ENCODE results near the gene COL4A6.
"Not testable (repeated sequence)": the region's sequence is repeated elsewhere in the genome, so short reads cannot be mapped to it uniquely, and the experiment has no call there.

Gene COL4A6

DNA sequence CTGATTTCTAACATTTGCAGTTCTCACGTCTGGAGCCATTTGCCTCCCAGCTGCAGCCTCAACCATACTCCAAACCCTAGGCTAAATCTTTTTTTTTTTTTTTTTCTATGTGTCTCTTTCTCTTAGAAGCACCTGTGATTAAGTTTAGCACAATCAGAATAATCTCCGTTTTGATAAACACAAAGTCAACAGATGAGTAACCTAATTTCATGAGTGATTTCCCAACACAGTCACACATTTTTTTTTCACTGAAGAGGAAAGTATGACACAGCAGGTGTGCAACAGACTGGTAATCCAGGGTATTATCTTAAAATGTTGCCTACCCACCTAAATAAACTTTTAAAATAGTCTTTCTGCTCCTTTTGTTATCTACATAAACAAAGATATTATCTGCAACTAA is 62.6 kb downstream of the COL4A6 start:
- not testable (repeated sequence) for H3K4me1 ChIP-seq (ENCODE audit: low read length); H3K9me3 ChIP-seq (replicated peaks; ENCODE audit: insufficient read depth, low read length); H3K27ac ChIP-seq (ENCODE audit: low read length); H3K36me3 ChIP-seq (replicated peaks; ENCODE audit: insufficient read depth, low read length); H3K9ac ChIP-seq (ENCODE audit: low read length); H4K20me1 ChIP-seq (ENCODE audit: insufficient read depth, low read length); H2AFZ ChIP-seq (ENCODE audit: low read length); H3K4me2 ChIP-seq (ENCODE audit: low read depth, low read length); H3F3A ChIP-seq (ENCODE audit: insufficient read depth, low read length); H3K4me3 ChIP-seq (ENCODE audit: low read length); H3K9me2 ChIP-seq (replicated peaks; ENCODE audit: insufficient read depth, low read length); H3K79me2 ChIP-seq (ENCODE audit: low read length); H3K27me3 ChIP-seq (replicated peaks; ENCODE audit: insufficient read depth, low read length); DNase-seq

DNA sequence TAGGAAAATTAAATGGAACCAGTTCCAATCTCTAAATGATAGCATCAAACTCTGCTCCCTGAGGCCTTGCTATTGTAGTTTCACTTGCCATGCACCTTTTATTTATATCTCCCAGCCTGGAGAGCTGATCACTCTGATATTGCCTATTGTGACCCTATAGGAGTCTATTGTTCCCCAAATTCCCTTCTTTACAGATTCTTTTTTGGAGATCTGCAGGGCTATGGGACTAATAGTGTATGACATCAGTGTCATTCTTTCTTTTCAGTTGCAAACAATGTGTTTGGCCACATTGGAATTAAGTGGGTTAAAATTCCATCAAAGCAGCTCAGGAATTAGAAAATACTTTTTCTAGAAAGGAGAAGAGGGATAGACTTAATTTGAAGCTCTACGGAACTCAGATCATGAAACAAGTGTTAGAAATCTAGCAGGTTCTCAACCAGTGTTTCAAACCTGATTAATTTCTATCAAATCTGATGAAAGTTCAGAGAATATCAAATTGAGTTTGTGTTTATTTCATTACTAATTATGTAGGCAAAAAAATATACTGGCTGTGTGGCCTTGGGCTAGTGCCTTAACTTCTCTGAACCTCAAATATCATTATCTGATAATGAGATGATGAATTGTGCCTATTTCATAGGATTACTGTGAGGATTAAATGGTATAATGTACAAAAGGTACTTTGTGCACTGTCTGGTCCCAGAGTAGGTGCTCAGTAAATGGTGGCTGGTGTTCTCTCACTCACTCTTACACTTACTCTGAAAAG is 71.4 kb downstream of the COL4A6 start:
- Histone ChIP-seq H3K4me3 (ENCODE audit: low read length) (no peak overlapping the region), H3K4me1 (ENCODE audit: low read length) (no peaks in the 10 kb centered on the region), H3K36me3 (replicated peaks; ENCODE audit: insufficient read depth, low read length) (no peaks in the 10 kb centered on the region), H3K4me2 (ENCODE audit: low read depth, low read length) (no peak overlapping the region), H3K27ac (ENCODE audit: low read length) (no peak overlapping the region), H3K27me3 (replicated peaks; ENCODE audit: insufficient read depth, low read length) (no peaks in the 10 kb centered on the region), H3F3A (ENCODE audit: insufficient read depth, low read length) (no peaks in the 10 kb centered on the region), H3K9me3 (replicated peaks; ENCODE audit: insufficient read depth, low read length) (no peaks in the 10 kb centered on the region), H4K20me1 (ENCODE audit: insufficient read depth, low read length) (no peaks in the 10 kb centered on the region), H3K9ac (ENCODE audit: low read length) (no peak overlapping the region), H3K79me2 (ENCODE audit: low read length) (no peaks in the 10 kb centered on the region), H2AFZ (ENCODE audit: low read length) (no peak overlapping the region), H3K9me2 (replicated peaks; ENCODE audit: insufficient read depth, low read length) (no peaks in the 10 kb centered on the region)
- DNase-seq = no peak
- no peak for TF ChIP-seq EZH2 (optimal IDR thresholded peaks at IDR 0.05; ENCODE audit: low read depth, low read length)
- TF ChIP-seq EZH2phosphoT487 (IDR thresholded peaks at IDR 0.05; ENCODE audit: low read length) = no peak
- TF ChIP-seq, protein P1, sequence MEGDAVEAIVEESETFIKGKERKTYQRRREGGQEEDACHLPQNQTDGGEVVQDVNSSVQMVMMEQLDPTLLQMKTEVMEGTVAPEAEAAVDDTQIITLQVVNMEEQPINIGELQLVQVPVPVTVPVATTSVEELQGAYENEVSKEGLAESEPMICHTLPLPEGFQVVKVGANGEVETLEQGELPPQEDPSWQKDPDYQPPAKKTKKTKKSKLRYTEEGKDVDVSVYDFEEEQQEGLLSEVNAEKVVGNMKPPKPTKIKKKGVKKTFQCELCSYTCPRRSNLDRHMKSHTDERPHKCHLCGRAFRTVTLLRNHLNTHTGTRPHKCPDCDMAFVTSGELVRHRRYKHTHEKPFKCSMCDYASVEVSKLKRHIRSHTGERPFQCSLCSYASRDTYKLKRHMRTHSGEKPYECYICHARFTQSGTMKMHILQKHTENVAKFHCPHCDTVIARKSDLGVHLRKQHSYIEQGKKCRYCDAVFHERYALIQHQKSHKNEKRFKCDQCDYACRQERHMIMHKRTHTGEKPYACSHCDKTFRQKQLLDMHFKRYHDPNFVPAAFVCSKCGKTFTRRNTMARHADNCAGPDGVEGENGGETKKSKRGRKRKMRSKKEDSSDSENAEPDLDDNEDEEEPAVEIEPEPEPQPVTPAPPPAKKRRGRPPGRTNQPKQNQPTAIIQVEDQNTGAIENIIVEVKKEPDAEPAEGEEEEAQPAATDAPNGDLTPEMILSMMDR (IDR thresholded peaks at IDR 0.05; ENCODE audit: low read length) = no peak

DNA sequence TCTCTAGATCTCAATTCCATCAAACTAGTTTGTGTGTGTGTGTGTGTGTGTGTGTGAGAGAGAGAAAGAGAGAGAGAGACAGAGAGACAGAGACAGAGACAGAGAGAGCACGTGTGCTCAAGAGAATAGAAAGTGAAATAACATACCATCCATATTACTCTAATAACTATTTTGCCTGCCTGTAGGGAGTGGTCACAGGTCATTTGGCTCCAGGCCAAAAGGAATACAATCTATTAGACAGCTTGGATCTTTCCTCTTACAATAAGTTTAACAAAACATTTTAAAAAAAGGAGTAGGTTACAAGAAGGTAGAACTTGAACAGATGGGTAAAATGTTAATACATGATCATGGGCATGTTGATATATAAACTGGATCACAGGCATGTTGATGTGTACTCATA is 76.2 kb downstream of the COL4A6 start:
- H3K9ac ChIP-seq (ENCODE audit: low read length) = no peak overlapping the region
- no peaks in the 10 kb centered on the region for H3K79me2 ChIP-seq (ENCODE audit: low read length)
- H3K9me3 ChIP-seq (replicated peaks; ENCODE audit: insufficient read depth, low read length) = no peaks in the 10 kb centered on the region
- H3K4me3 ChIP-seq (ENCODE audit: low read length) = no peak overlapping the region
- DNase-seq = no peak
- H3F3A ChIP-seq (ENCODE audit: insufficient read depth, low read length) = no peaks in the 10 kb centered on the region
- H3K4me1 ChIP-seq (ENCODE audit: low read length) = no peaks in the 10 kb centered on the region
- no peaks in the 10 kb centered on the region for H4K20me1 ChIP-seq (ENCODE audit: insufficient read depth, low read length)
- TF ChIP-seq, protein P1 (IDR thresholded peaks at IDR 0.05; ENCODE audit: low read length) = no peak
- TF ChIP-seq EZH2 (optimal IDR thresholded peaks at IDR 0.05; ENCODE audit: low read depth, low read length) (no peak), EZH2phosphoT487 (IDR thresholded peaks at IDR 0.05; ENCODE audit: low read length) (no peak)
- no peaks in the 10 kb centered on the region for H3K9me2 ChIP-seq (replicated peaks; ENCODE audit: insufficient read depth, low read length)
- no peak overlapping the region for H2AFZ ChIP-seq (ENCODE audit: low read length)
- H3K27me3 ChIP-seq (replicated peaks; ENCODE audit: insufficient read depth, low read length) = no peaks in the 10 kb centered on the region
- no peak overlapping the region for H3K4me2 ChIP-seq (ENCODE audit: low read depth, low read length)
- H3K27ac ChIP-seq (ENCODE audit: low read length) = no peak overlapping the region
- no peaks in the 10 kb centered on the region for H3K36me3 ChIP-seq (replicated peaks; ENCODE audit: insufficient read depth, low read length)

DNA sequence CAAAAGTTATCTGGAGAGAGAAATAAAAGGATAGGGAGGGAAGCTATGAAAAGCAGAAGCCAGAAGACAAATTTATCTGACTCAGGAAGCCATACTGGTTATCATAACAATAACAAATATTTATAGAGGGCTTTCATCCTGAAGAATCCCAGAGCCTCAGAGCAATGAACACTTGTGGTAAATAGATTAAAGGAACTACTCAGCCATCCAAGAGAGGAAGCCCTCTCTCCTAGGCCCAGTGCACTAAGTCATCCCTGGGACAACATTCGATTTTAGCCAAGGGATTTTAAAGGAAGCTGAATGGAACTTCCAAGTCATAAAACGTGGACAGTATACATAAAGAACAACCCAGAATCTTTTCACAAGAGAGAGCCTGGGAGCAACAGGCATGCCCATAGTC is 76.9 kb downstream of the COL4A6 start:
- H4K20me1 ChIP-seq (ENCODE audit: insufficient read depth, low read length) = no peaks in the 10 kb centered on the region
- no peak for DNase-seq
- no peaks in the 10 kb centered on the region for H3K4me1 ChIP-seq (ENCODE audit: low read length)
- no peaks in the 10 kb centered on the region for H3K27me3 ChIP-seq (replicated peaks; ENCODE audit: insufficient read depth, low read length)
- H3K9me3 ChIP-seq (replicated peaks; ENCODE audit: insufficient read depth, low read length) = no peaks in the 10 kb centered on the region
- H3K9me2 ChIP-seq (replicated peaks; ENCODE audit: insufficient read depth, low read length) = no peaks in the 10 kb centered on the region
- H3K36me3 ChIP-seq (replicated peaks; ENCODE audit: insufficient read depth, low read length) = no peaks in the 10 kb centered on the region
- H3K9ac ChIP-seq (ENCODE audit: low read length) = no peak overlapping the region
- no peak overlapping the region for H3K27ac ChIP-seq (ENCODE audit: low read length)
- no peaks in the 10 kb centered on the region for H3F3A ChIP-seq (ENCODE audit: insufficient read depth, low read length)
- H2AFZ ChIP-seq (ENCODE audit: low read length) = no peak overlapping the region
- TF ChIP-seq, protein P1 (IDR thresholded peaks at IDR 0.05; ENCODE audit: low read length) = no peak
- TF ChIP-seq EZH2 (optimal IDR thresholded peaks at IDR 0.05; ENCODE audit: low read depth, low read length) = no peak
- TF ChIP-seq EZH2phosphoT487 (IDR thresholded peaks at IDR 0.05; ENCODE audit: low read length) = no peak
- H3K79me2 ChIP-seq (ENCODE audit: low read length) = no peaks in the 10 kb centered on the region
- H3K4me2 ChIP-seq (ENCODE audit: low read depth, low read length) = no peak overlapping the region
- no peak overlapping the region for H3K4me3 ChIP-seq (ENCODE audit: low read length)
